GM19023 (cell line): ENCODE measurements around the gene DGKH.
A peak's percentile ranks its signal among the peaks of the same experiment; 100 is the strongest.

ENCODE experiments used
- ATAC-seq: cut with Tn5 transposase; IDR thresholded peaks from one replicate; pipeline ENCODE4 v1.9.1; 2021; ENCODE audit warnings: mild to moderate bottlenecking, moderate library complexity; ENCODE audit not compliant: unreplicated experiment

DGKH gene, protein sequence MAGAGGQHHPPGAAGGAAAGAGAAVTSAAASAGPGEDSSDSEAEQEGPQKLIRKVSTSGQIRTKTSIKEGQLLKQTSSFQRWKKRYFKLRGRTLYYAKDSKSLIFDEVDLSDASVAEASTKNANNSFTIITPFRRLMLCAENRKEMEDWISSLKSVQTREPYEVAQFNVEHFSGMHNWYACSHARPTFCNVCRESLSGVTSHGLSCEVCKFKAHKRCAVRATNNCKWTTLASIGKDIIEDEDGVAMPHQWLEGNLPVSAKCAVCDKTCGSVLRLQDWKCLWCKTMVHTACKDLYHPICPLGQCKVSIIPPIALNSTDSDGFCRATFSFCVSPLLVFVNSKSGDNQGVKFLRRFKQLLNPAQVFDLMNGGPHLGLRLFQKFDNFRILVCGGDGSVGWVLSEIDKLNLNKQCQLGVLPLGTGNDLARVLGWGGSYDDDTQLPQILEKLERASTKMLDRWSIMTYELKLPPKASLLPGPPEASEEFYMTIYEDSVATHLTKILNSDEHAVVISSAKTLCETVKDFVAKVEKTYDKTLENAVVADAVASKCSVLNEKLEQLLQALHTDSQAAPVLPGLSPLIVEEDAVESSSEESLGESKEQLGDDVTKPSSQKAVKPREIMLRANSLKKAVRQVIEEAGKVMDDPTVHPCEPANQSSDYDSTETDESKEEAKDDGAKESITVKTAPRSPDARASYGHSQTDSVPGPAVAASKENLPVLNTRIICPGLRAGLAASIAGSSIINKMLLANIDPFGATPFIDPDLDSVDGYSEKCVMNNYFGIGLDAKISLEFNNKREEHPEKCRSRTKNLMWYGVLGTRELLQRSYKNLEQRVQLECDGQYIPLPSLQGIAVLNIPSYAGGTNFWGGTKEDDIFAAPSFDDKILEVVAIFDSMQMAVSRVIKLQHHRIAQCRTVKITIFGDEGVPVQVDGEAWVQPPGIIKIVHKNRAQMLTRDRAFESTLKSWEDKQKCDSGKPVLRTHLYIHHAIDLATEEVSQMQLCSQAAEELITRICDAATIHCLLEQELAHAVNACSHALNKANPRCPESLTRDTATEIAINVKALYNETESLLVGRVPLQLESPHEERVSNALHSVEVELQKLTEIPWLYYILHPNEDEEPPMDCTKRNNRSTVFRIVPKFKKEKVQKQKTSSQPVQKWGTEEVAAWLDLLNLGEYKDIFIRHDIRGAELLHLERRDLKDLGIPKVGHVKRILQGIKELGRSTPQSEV

DNA sequence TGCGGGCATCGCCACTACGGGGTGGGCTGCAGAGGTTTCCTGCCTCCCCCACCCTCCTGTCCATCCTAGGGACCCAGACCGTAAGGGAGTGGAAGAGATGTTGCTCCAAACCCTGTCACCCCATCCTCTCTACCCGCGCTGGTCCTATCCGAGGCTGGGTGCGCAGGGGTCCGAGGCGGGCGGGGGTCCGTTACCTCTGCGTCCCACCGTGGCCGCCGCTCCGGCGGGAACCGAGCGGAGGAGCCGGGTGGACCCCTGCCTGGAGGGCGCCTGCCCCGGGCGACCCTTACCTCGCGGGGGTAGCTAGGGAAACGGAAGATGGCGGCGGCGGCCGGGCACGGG, at the start of gene DGKH:
Gene DGKH, plus strand, starts transcription at position 307 of the 342 bp plus-strand sequence. CDS start 126 bp downstream, outside the sequence.
- ATAC-seq: peak; percentile 26

GRCh38 chr13:42000846-42001245, 47.6 kb upstream of the DGKH start:
- ATAC-seq: no peak

DNA sequence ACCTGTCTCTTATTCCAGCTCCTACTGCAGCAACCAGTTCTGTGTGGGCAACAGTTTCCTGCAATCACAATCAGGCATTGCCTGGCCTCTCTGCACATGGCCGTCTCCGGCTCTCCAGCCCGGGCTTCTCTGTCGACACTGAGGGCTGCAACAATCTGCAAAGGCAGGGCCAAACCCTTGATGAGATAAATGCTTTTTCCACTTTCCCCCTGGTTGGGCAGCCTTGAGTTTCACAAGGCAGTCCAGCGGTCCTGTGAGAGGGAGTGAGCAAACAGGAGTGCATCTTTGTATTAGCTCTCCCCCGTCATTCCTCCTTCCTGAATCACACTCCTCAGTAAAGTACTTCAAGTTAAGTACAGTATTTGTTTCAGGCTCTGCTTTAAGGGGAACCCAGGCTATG, 46.9 kb upstream of the DGKH start:
- no peak for ATAC-seq

DNA sequence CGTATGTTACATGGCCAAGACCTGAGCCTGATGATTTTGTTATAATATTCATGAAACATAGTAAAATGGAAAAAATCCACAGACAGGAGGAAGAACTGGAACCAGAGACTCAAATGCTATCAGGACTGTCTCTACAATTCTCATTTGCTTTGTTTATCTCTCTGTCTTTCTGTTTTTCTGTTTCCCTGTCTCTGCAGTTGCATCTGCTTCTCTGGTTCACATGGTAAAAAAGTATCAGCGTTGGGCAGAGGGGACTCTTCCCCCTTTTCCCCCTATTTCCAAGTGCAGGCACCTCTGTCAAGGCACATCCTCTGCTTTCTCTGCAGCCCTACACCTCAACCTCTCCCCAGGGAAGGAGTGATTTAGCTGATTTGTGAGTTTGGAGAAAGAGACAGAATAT, 46.4 kb upstream of the DGKH start:
- ATAC-seq: no peak

DNA sequence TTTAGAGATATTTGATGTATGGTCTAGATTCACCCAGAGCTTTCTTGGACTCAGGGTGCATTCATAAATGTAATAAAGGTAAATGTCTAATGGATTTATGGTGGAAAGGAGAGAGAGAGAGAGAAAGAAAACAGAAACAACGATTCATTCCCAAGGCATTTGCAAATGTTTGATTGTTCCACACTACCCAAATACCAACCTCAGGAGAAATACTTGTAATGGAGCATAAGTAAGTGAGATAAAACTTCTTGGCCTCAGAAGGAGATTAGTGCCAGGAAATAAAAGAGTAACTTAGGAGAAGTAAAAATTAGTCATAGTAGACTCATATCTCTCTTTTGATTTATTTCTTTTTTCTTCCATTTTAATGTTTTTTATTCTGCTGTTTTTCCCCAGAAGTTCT, 40.6 kb upstream of the DGKH start:
- ATAC-seq: no peak

DNA sequence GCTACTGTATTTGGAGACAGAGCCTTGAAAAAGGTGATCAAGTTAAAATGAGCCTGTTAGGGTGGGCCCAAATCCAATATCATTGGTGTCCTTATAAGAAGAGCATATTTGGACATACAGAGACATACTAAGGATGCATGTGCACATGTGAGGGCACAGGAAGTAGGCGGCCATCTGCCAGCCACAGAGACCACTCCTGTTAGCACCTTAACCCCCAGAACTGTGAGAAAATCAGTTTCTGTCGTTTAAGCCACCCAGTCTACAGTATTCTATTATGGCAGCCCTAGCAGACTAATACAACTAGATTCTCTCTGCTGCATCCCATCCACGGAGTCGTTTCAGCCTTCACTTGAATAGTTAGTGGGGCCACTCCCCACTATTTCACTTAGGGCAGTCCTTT, 39.4 kb upstream of the DGKH start:
- no peak for ATAC-seq

DNA sequence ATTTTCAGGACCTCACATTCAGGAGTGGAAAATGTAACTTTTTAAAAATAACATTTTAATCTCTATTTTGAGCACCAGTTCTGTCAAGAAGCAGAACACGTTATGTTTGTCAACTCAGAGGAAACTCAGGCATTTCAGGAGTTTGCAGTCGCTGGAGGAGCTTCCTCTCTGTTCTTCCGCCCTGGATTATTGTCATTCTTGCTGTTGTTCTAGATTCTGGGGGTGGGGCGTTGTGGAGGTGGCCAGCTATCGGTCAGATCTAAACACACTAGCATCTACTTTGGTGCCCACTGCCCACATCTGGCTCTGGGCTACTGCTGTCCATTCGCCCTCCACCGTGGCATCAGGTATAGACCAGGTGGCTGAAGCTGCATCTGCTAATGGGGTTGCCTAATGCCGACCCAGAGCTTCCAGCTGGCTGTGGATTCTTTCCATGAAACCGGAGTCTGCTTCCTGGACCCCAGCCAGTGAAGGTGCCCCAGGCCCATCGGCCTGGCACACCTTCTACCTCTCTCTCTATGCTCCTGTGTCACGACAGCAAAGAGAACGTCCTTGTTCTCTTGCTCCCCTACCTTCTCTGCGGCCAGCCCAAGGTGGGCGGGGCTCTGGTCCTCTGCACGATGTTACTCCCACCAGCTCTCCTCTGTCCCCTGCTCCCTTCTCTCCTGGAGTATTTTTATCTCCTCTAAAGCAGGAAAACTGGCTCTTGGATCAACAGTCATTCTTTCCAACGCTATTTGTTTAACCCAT, 36.7 kb upstream of the DGKH start:
- no peak for ATAC-seq

- no peak for ATAC-seq
These were observed 34.3 kb upstream of the DGKH start for GRCh38 chr13:42014119-42014518.

GRCh38 chr13:42017264-42017663, 31.2 kb upstream of the DGKH start:
- no peak for ATAC-seq

GRCh38 chr13:42021851-42022250, 26.6 kb upstream of the DGKH start:
- ATAC-seq: no peak

DNA sequence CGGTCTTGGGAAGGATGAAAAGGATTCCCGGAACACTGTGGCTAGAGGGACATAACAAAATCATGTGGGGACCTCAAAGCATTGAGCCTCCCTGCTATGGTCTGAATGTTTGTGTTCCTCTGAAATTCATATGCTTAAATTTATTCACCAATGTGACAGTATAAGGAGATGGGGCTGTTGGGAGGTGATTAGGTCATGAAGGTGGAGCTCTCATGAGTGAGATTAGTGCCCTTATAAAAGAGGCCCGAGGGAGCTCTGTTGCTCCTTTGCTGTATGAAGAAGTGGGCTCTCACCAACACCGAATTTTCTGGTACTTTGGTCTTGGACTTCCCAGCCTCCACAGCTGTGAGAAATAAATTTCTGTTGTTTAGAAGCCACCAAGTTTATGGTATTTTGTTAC, 26.1 kb upstream of the DGKH start:
- ATAC-seq: no peak

DNA sequence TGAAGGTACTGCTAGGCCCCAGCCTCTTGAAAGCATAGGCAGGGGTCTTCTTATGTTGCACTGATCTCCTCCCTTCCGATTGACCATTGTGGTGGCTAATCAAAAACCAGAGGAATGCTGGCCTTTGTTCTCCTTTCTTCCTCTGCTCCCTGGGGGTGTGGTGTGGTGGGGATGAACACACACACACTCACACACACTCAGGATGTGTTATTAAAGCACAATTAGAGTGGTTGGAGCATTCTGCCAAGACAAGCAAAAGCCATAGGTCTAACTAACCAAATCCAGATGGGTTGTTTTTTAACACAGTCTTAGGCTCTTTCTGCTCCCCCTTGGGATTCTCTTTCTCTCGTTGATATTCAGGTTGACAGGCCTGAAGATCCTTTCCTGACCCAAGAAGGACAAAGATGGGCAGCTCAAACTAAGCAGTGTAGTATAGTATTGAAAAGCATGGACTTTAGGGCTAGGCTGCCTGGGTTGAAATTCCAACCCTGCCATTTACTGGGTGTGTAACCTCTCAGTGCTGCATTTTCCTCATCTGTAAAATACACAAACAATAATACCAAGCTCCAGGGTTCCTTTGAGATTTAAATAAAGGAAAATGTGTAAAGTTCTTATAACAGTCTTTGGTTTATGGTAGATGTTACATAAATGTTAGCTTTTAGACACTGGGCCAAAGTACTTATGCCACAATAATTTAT, 25.5 kb upstream of the DGKH start:
- no peak for ATAC-seq

DNA sequence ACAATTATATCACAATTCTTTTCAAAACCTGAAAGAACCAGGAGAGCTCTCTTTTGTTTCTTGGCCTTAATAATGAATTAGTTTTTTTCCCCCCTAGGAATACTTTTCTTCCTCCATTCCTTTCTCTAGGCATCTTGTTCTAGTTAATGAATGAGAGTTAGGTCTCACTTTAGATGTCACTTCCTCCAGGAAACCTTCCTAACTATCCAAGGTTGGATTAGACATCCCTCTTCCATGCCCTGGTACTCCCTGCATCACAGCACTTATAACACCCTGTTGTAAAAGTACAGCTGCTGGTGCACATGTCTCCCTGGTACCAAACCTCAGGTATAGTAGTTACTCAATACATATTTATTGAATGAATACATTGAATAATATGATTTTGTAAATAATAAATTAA, 21.2 kb upstream of the DGKH start:
- ATAC-seq: no peak

DNA sequence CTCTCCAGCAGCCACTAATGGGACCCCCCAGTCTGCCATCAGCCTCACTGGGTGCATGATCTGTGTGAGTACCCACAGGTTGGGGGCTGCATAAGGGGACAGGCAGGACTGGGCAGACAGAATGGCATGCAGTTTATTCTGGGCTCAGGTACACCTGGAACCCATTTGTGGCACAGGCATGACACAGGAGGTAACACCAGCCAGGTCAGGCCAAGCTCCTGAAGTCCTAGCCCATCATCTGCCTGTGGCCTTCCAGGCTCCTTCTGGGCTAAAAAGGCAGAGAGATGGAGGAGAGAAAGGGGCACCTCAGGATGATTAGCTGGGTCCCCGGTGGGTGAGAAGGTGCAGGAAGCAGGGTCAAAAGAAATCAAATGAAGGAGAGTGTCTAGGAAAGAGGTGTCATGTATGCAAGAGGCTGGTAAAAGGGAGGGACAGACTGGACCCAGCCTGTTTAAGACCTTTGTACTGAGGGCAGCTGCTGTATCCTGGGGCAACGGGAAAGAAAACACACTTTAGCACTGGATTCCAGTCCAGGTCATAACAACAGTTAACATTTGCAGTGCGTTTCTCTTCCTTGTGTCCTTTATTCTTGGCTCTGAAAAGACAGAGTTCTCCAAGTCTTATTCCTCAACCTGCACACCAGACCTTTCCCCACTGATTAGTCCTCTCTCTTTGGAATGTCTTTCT, 20.2 kb upstream of the DGKH start:
- ATAC-seq: no peak

DNA sequence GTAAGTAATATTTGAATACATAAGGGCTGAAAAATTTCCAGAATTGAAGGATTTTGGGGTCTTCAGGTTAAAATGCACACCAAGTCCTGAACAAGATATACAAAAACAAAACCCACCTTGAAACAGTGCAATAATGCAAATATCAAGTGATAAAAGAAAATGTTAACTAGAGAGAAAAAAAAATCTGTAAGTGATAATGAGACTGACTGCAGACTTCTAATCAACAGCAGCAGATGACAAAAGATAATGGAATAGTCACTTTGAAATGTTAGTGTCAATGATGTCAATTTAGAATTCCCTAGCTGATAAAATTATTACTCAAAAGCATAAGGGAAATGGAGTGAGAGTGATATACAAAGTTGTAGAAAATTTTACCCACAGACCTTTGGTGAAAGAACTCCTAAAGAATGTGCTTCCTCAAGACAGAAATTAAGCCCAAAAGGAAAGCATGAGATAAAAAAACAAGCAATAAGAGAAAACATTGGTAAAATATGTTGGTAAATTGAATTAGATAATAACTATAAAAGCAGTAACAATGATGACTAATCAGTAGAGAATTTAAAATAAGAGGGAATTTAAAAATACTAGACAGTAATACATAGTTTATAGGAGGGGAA, 12.4 kb upstream of the DGKH start:
- ATAC-seq: no peak

- ATAC-seq: no peak
These were observed 11.7 kb upstream of the DGKH start for GRCh38 chr13:42036711-42037110.

- no peak for ATAC-seq
These were observed 9.6 kb upstream of the DGKH start for GRCh38 chr13:42038661-42039456.

DNA sequence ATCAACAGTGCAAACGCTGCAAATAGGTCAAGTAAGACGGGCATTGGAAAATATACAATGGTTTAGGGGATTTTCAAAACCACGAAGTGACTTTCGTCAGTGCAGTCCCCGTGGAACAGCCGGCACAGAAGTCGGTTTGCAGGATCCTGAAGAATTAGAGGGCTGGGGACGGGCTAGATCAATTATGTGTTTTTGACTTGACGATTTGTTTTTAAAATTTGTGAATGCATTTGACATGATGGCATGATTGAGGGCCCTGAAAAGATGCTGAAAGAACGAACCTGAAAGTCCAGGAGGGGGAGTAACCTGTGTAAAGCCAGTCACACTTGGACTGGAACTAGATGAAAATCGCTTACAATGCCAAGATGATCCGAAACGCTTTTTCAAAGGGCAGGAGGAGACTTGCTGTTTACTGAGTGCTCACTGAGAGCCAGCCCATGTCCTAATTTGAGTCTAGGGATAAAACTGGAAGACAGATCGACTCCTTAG, 8.9 kb upstream of the DGKH start:
- peak; percentile 11 for ATAC-seq
